ENCODE measurements around the gene PAPOLB.

Gene PAPOLB

GRCh38 chr7:4809666-4810065, 52.2 kb downstream of the PAPOLB start:
- Histone ChIP-seq H3K4me1 (no peaks in the 10 kb centered on the region), H3K36me3 (peaks cover 0 to 23% (median 10%) of the 10 kb centered on the region in 3 donors), H3K4me3 (peak overlapping the region; percentile 4 to 14), H3K27me3 (no peaks in the 10 kb centered on the region), H3K27ac (no peak overlapping the region), H3K9me3 (no peaks in the 10 kb centered on the region)
- intact Hi-C loops (cut with DNase I; ENCODE audit: low total_unique reads), result no loop called here
- TF ChIP-seq CTCF (IDR thresholded peaks at IDR 0.05), result no peak
- no peak for DNase-seq

- intact Hi-C loops (cut with DNase I; ENCODE audit: low total_unique reads), result no loop called here
- no peak for TF ChIP-seq CTCF (IDR thresholded peaks at IDR 0.05)
- Histone ChIP-seq H3K4me3 (peak overlapping the region; percentile 4 to 14), H3K36me3 (peaks cover 0 to 19% (median 10%) of the 10 kb centered on the region in 3 donors), H3K27ac (no peak overlapping the region), H3K4me1 (no peaks in the 10 kb centered on the region), H3K9me3 (no peaks in the 10 kb centered on the region), H3K27me3 (no peaks in the 10 kb centered on the region)
- no peak for DNase-seq
Observed at GRCh38 chr7:4809091-4809591, 52.7 kb downstream of the PAPOLB start.

GRCh38 chr7:4808565-4808964, 53.3 kb downstream of the PAPOLB start:
- H3K9me3 ChIP-seq, result no peaks in the 10 kb centered on the region
- TF ChIP-seq CTCF (IDR thresholded peaks at IDR 0.05), result no peak
- no peak for DNase-seq
- H3K4me1 ChIP-seq, result no peaks in the 10 kb centered on the region
- intact Hi-C loops (cut with DNase I; ENCODE audit: low total_unique reads), result no loop called here
- peaks cover 0 to 14% (median 5%) of the 10 kb centered on the region in 3 donors for H3K36me3 ChIP-seq
- H3K27me3 ChIP-seq, result no peaks in the 10 kb centered on the region
- H3K4me3 ChIP-seq, result no peak overlapping the region
- no peak overlapping the region for H3K27ac ChIP-seq

GRCh38 chr7:4808026-4808425, 53.8 kb downstream of the PAPOLB start:
- intact Hi-C loops (cut with DNase I; ENCODE audit: low total_unique reads), result no loop called here
- H3K36me3 ChIP-seq, result peaks cover 0 to 9% (median 0%) of the 10 kb centered on the region in 3 donors

More at GRCh38 chr7:4808026-4808425, 53.8 kb downstream of the PAPOLB start:
- Histone ChIP-seq H3K9me3 (no peaks in the 10 kb centered on the region), H3K27me3 (no peaks in the 10 kb centered on the region), H3K4me3 (no peak overlapping the region), H3K27ac (no peak overlapping the region), H3K4me1 (no peaks in the 10 kb centered on the region)
- DNase-seq, result no peak
- no peak for TF ChIP-seq CTCF (IDR thresholded peaks at IDR 0.05)
